Measurements from ENCODE around the gene SPIRE2. TPM values are rescaled to one million over a fixed set of nuclear protein-coding genes. Genes with fewer than 3 reads are reported as not detected.
"Not testable (repeated sequence)": the region's sequence is repeated elsewhere in the genome, so short reads cannot be mapped to it uniquely, and the experiment has no call there.

Gene SPIRE2
- total RNA-seq, 1 donor from 2014 or later: 0.61 TPM

GRCh38 chr16:89863741-89864526 is 35.7 kb downstream of the SPIRE2 start:
- intact Hi-C loops (cut with micrococcal nuclease): loop anchor here (1.0 to 5.0 kb wide), 3 partner anchors 9 to 141 kb away; partner anchors contain the start of gene TCF25

- intact Hi-C loops (cut with micrococcal nuclease): loop anchor here (1.0 to 5.0 kb wide), 3 partner anchors 9 to 141 kb away; partner anchors contain the start of gene TCF25
Observed at GRCh38 chr16:89864527-89864820, 36.2 kb downstream of the SPIRE2 start.

- intact Hi-C loops (cut with micrococcal nuclease): no loop called here
Observed at GRCh38 chr16:89867918-89868317, 39.6 kb downstream of the SPIRE2 start.

- intact Hi-C loops (cut with micrococcal nuclease): loop anchor here (5.0 kb wide), 1 partner anchor 308 kb away; the partner anchor contains the start of gene RPL13
Observed at GRCh38 chr16:89869911-89870310, 41.6 kb downstream of the SPIRE2 start.

- intact Hi-C loops (cut with micrococcal nuclease): loop anchor here (5.0 kb wide), 1 partner anchor 308 kb away; the partner anchor contains the start of gene RPL13
Observed at GRCh38 chr16:89870440-89870839, 42.2 kb downstream of the SPIRE2 start.

GRCh38 chr16:89871895-89872294 is 43.6 kb downstream of the SPIRE2 start:
- intact Hi-C loops (cut with micrococcal nuclease): loop anchor here (5.0 kb wide), 1 partner anchor 310 kb away; the partner anchor contains the start of gene RPL13

- intact Hi-C loops (cut with micrococcal nuclease): loop anchor here (1.0 to 5.0 kb wide), 3 partner anchors 9 to 311 kb away; partner anchors contain the start of genes FANCA and RPL13
Observed at GRCh38 chr16:89873109-89873971, 45.1 kb downstream of the SPIRE2 start, which contains the start of gene TCF25. Gene TCF25 (plus strand): TSS chr16:89873592. CDS start chr16:89873668, 76 bp downstream.

- intact Hi-C loops (cut with micrococcal nuclease): loop anchor here (1.0 to 5.0 kb wide), 10 partner anchors 10 to 673 kb away; partner anchors contain the start of genes DEF8, FANCA and RPL13
Observed at GRCh38 chr16:89873972-89874689, 45.9 kb downstream of the SPIRE2 start.

GRCh38 chr16:89879123-89879522 is 50.8 kb downstream of the SPIRE2 start:
- intact Hi-C loops (cut with micrococcal nuclease): not testable (repeated sequence)

GRCh38 chr16:89880477-89881367 is 52.4 kb downstream of the SPIRE2 start:
- intact Hi-C loops (cut with micrococcal nuclease): no loop called here

GRCh38 chr16:89881368-89881730 is 53.1 kb downstream of the SPIRE2 start:
- intact Hi-C loops (cut with micrococcal nuclease): no loop called here

- intact Hi-C loops (cut with micrococcal nuclease): no loop called here
Observed at GRCh38 chr16:89883346-89884040, 55.2 kb downstream of the SPIRE2 start.

GRCh38 chr16:89884041-89884421 is 55.8 kb downstream of the SPIRE2 start:
- intact Hi-C loops (cut with micrococcal nuclease): no loop called here

GRCh38 chr16:89887243-89887642 is 59.0 kb downstream of the SPIRE2 start:
- intact Hi-C loops (cut with micrococcal nuclease): no loop called here

GRCh38 chr16:89890200-89890599 is 61.9 kb downstream of the SPIRE2 start:
- intact Hi-C loops (cut with micrococcal nuclease): no loop called here

GRCh38 chr16:89890886-89891657 is 62.8 kb downstream of the SPIRE2 start:
- intact Hi-C loops (cut with micrococcal nuclease): no loop called here

- intact Hi-C loops (cut with micrococcal nuclease): no loop called here
Observed at GRCh38 chr16:89892055-89892630, 63.9 kb downstream of the SPIRE2 start.

GRCh38 chr16:89892635-89893034 is 64.4 kb downstream of the SPIRE2 start:
- intact Hi-C loops (cut with micrococcal nuclease): no loop called here
